Testis (tissue), 5 donors: ENCODE measurements around the gene ACOX2. TPM values are rescaled to one million over a fixed set of nuclear protein-coding genes. Genes with fewer than 3 reads are reported as not detected.

ENCODE experiments used
- DNase-seq: peaks from one replicate; pipeline ENCODE4 v3.0.0-alpha.2; 2019
- H3K27ac ChIP-seq, 2 donors: fragments of 200-600 bp; sonication (generic); one replicate each; pipeline ENCODE4 v1.5.1; 2019
- H3K27me3 ChIP-seq: fragments of 200-600 bp; sonication (generic); one replicate; pipeline ENCODE4 v1.5.1; 2019
- H3K36me3 ChIP-seq: fragments of 200-600 bp; sonication (generic); one replicate; pipeline ENCODE4 v1.5.1; 2017; ENCODE audit warnings: low read depth; ENCODE audit errors: missing control alignments
- H3K4me1 ChIP-seq: fragments of 200-600 bp; sonication (generic); one replicate; pipeline ENCODE4 v1.5.1; 2019
- H3K4me3 ChIP-seq, 2 donors: fragments of 200-600 bp; sonication (generic); one replicate each; pipeline ENCODE4 v1.5.1; 2017 to 2019
- H3K9me3 ChIP-seq: fragments of 200-600 bp; sonication (generic); one replicate; pipeline ENCODE4 v1.5.1; 2017
- POLR2A ChIP-seq: fragments of 450-650 bp; IDR thresholded peaks from one replicate; pipeline ENCODE4 v1.6.1; 2017; ENCODE audit warnings: antibody characterized with exemption, mild to moderate bottlenecking, moderate library complexity
- WGBS, 2 donors: methylation state at CpG; one replicate each; pipeline ENCODE4 v1.1.5; 2018; 5-methylcytosine and 5-hydroxymethylcytosine counted together
- intact Hi-C: fragments of 100-400 bp; cut with DNase I; formaldehyde crosslinking; loops from one replicate; pipeline ENCODE4 v1.15.1; 2023; ENCODE audit warnings: low total_unique reads
- long read RNA-seq, 2 donors: transcript quantifications; one replicate each; lab custom pipeline, GENCODE V29; 2026
- polyA plus RNA-seq: library from polyadenylated mRNA; stranded (reverse); fragments of 350-450 nt; fragmentation: Illumina TruSeq; extraction: RNeasy Lipid Tissue Mini Kit (QIAGEN cat#74804); gene quantifications from one replicate; pipeline ENCODE4 v1.2.3, GENCODE V29; 2014; ENCODE audit warnings: low read depth, low replicate concordance; ENCODE audit not compliant: insufficient read depth
- total RNA-seq, 2 donors: library from RNA; depleted of rRNA; stranded (reverse); fragments of >200 nt; gene quantifications; one replicate each; pipeline ENCODE4 v1.2.3, GENCODE V29; 2016
- TF ChIP-seq, protein P1 (sequence below), 3 experiments: fragments of 450-650 bp in 2 of 3; fragments of 200-600 bp in 1 of 3; sonication (generic) in 1 of 3; IDR thresholded peaks; one replicate each; pipeline ENCODE4 v1.5.1; 2016 to 2019; ENCODE audit warnings: antibody characterized with exemption in 3 of 3, mild to moderate bottlenecking in 2 of 3, moderate library complexity in 1 of 3

ACOX2 gene
- total RNA-seq (10 to 100 TPM; 46.1 to 55.9 TPM), polyA plus RNA-seq (27.1 TPM)
- long read RNA-seq, donor 1, partial matches to known transcripts: 0 of 5 reads
- long read RNA-seq, donor 1, other reads (novel, unspliced or antisense): 0 of 5 reads
- long read RNA-seq, donor 2, transcript ACOX2-201 (15 exons, 2,426 nt): major isoform, 5 of 6 reads
- long read RNA-seq, donor 2, partial matches to known transcripts: 0 of 6 reads
- long read RNA-seq, donor 2, other reads (novel, unspliced or antisense): 0 of 6 reads

GRCh38 chr3:58536501-58537411 lies at the start of gene ACOX2:
ACOX2 (minus strand) TSS chr3:58537190; CDS start chr3:58535106, 2,084 bp downstream.
- H3K27me3 ChIP-seq: no peaks in the 10 kb centered on the region
- peak within 1 kb of the TSS; percentile 55 to 77 for H3K27ac ChIP-seq
- intact Hi-C loops: no loop called here
- H3K4me3 ChIP-seq: peak within 1 kb of the TSS; percentile 13 to 46
- DNase-seq: peak; percentile 87
- H3K4me1 ChIP-seq: peaks cover 17% of the 10 kb centered on the region
- TF ChIP-seq, protein P1, sequence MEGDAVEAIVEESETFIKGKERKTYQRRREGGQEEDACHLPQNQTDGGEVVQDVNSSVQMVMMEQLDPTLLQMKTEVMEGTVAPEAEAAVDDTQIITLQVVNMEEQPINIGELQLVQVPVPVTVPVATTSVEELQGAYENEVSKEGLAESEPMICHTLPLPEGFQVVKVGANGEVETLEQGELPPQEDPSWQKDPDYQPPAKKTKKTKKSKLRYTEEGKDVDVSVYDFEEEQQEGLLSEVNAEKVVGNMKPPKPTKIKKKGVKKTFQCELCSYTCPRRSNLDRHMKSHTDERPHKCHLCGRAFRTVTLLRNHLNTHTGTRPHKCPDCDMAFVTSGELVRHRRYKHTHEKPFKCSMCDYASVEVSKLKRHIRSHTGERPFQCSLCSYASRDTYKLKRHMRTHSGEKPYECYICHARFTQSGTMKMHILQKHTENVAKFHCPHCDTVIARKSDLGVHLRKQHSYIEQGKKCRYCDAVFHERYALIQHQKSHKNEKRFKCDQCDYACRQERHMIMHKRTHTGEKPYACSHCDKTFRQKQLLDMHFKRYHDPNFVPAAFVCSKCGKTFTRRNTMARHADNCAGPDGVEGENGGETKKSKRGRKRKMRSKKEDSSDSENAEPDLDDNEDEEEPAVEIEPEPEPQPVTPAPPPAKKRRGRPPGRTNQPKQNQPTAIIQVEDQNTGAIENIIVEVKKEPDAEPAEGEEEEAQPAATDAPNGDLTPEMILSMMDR (IDR thresholded peaks at IDR 0.05): no peak
- TF ChIP-seq POLR2A: no peak
- WGBS, 2 donors: 26 to 40% methylated on average over 13 of the region's 13 CpGs
- H3K9me3 ChIP-seq: no peaks in the 10 kb centered on the region
- H3K36me3 ChIP-seq: no peaks in the 10 kb centered on the region

DNA sequence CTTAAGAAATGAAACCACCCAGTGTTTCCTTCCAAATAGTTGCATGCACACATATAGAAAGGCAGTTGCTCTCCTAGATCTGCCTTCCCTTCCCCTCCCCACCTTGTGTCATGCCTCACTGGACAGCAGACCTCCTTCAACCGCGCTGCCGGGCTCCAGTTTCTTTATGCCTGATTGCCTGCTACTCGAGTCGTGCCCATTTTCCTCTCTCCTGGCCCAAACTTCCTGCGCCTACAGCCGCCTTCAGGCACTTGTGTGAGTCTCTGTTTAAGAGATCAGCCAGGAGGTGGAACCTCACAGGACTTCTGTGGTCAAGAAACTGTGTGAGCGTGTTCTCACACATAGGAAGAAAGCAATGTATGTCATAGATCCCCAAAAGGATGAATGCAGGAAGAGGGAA lies 49.0 kb upstream of the ACOX2 start:
- 30 to 51% methylated on average over 8 of the region's 8 CpGs for WGBS, 2 donors
- no peak for DNase-seq
- Histone ChIP-seq H3K36me3 (no peaks in the 10 kb centered on the region), H3K4me3 (no peak overlapping the region), H3K9me3 (no peaks in the 10 kb centered on the region), H3K27me3 (no peaks in the 10 kb centered on the region), H3K4me1 (peaks cover 3% of the 10 kb centered on the region), H3K27ac (peak overlapping the region in 1 of 2 donors; percentile 85)
- TF ChIP-seq, protein P1 (IDR thresholded peaks at IDR 0.05): no peak
- TF ChIP-seq POLR2A: no peak
- intact Hi-C loops: no loop called here

DNA sequence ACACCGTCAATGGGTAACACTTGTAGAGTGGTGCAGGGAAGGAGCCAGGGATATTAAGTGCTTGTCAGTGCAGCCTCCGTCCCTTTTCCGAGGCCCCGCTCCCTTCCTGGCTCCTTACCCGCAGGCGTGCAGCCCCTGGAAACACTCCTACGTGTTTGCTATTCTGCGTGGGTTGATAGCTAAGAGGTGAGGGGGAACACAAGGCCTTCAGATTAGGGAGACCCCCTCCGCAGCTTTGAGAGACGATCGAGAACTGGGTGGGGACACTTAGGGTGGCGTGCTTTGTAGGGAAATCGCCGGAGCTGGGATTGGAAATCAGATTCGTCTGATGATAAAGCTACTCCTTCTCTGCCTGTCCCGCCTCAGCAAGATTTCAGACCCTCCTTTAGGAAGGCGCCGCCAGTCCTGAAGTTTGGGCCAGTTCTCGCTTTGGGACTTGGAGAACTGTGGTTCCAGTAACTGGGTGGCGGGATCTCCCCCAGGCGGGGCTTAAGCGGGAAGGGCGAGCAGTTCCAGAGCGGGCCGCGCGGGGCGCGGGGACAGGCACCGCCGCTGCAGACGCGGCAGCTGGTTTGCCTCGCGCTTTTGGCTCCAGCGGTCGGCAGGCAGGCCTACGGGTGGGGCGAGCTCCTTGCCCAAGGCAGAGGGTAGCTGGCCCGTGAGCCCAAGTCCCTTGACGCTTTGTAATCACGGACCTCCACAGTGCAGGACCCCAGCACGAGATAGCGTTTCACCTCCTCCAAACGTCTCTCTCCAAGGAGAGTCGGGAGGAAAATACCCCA lies 48.2 kb upstream of the ACOX2 start:
- H3K36me3 ChIP-seq: no peaks in the 10 kb centered on the region
- H3K4me3 ChIP-seq: peak overlapping the region; percentile 47 to 53
- peak; percentile 80 for DNase-seq
- intact Hi-C loops: no loop called here
- H3K4me1 ChIP-seq: peaks cover 3% of the 10 kb centered on the region
- H3K27ac ChIP-seq: peak overlapping the region; percentile 74 to 85
- WGBS, 2 donors: 0 to 2% methylated on average over 29 to 42 of the region's 46 CpGs
- no peaks in the 10 kb centered on the region for H3K27me3 ChIP-seq
- no peaks in the 10 kb centered on the region for H3K9me3 ChIP-seq
- TF ChIP-seq, protein P1 (IDR thresholded peaks at IDR 0.05): peak; percentile 59 to 79 (median 75)
- TF ChIP-seq POLR2A: no peak

DNA sequence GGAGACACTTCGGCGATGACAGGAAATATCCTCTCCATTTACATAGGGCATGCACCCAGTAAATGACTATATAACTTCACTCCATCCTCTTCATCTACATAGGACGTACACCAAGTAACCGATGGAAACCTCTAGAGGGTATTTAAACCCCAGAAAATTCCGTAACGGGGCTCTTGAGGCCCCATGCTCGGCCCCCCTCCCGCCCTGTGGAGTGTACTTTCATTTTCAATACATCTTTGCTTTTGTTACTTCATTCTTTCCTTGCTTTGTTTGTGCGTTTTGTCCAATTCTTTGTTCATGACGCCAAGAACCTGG lies 47.7 kb upstream of the ACOX2 start:
- Histone ChIP-seq H3K27me3 (no peaks in the 10 kb centered on the region), H3K4me1 (peaks cover 3% of the 10 kb centered on the region), H3K27ac (peak overlapping the region; percentile 74 to 85), H3K36me3 (no peaks in the 10 kb centered on the region), H3K9me3 (no peaks in the 10 kb centered on the region), H3K4me3 (peak overlapping the region; percentile 47 to 53)
- 12 to 28% methylated on average over 10 of the region's 10 CpGs for WGBS, 2 donors
- DNase-seq: no peak
- intact Hi-C loops: no loop called here
- TF ChIP-seq, protein P1 (IDR thresholded peaks at IDR 0.05): no peak
- TF ChIP-seq POLR2A: no peak
